Esophagus squamous epithelium (tissue), 5 donors: ENCODE data around the gene HSD17B3. TPM values are rescaled to one million over a fixed set of nuclear protein-coding genes. Genes with fewer than 3 reads are reported as not detected.

Experiments used
- DNase-seq: peaks from one replicate; lab custom pipeline; 2025; lab: John Stamatoyannopoulos, UW
- H3K27ac ChIP-seq, 4 donors: fragments of 200-600 bp; sonication (generic); one replicate each; pipeline ENCODE4 v1.5.1; 2016 to 2019; ENCODE audit warnings: mild to moderate bottlenecking in 1 of 4
- H3K27me3 ChIP-seq, 4 donors: fragments of 200-600 bp; sonication (generic); 1 replicate in 3 of 4; 2 replicates in 1 of 4; pipeline versions ENCODE4 v1.5.1 to v1.6.0; 2017 to 2021; ENCODE audit warnings: antibody characterized with exemption in 1 of 4
- H3K36me3 ChIP-seq, 3 donors: fragments of 200-600 bp; sonication (generic); one replicate each; pipeline ENCODE4 v1.5.1; 2016 to 2019
- H3K4me1 ChIP-seq, 3 donors: fragments of 200-600 bp; sonication (generic); one replicate each; pipeline ENCODE4 v1.5.1; 2017 to 2019
- H3K4me3 ChIP-seq, 4 donors: fragments of 200-600 bp; sonication (generic); 1 replicate in 3 of 4; 2 replicates in 1 of 4; pipeline ENCODE4 v1.5.1; 2016 to 2019; ENCODE audit warnings: mild to moderate bottlenecking in 2 of 4, moderate library complexity in 1 of 4
- H3K9me3 ChIP-seq, 3 donors: fragments of 200-600 bp; sonication (generic); one replicate each; pipeline ENCODE4 v1.5.1; 2016 to 2019
- POLR2A ChIP-seq, 4 donors: fragments of 450-650 bp; IDR thresholded peaks; one replicate each; pipeline ENCODE4 v1.6.1; 2017; ENCODE audit warnings: antibody characterized with exemption in 4 of 4, mild to moderate bottlenecking in 4 of 4, moderate library complexity in 3 of 4
- WGBS, 2 donors: methylation state at CpG; one replicate each; pipeline ENCODE4 v1.1.5; 2018; 5-methylcytosine and 5-hydroxymethylcytosine counted together
- intact Hi-C: fragments of 100-400 bp; cut with DNase I; formaldehyde crosslinking; loops from one replicate; pipeline ENCODE4 v1.15.0; 2022
- total RNA-seq, 4 donors: library from RNA; depleted of rRNA; stranded (reverse); fragments of >200 nt; gene quantifications; one replicate each; pipeline ENCODE4 v1.1.0, GENCODE V29; 2016
- TF ChIP-seq, protein P1 (sequence below), 6 experiments: fragments of 450-650 bp in 4 of 6; fragments of 200-600 bp in 2 of 6; sonication (generic) in 2 of 6; IDR thresholded peaks; one replicate each; pipeline ENCODE4 v1.5.1; 2016 to 2019; ENCODE audit warnings: antibody characterized with exemption in 6 of 6, mild to moderate bottlenecking in 4 of 6, moderate library complexity in 4 of 6
- donor health status: DM: yes; HTN: yes; CAD: no.

HSD17B3 gene
- total RNA-seq, 4 donors from 2014 or later, result 0.38 TPM; not detected in 3

DNA sequence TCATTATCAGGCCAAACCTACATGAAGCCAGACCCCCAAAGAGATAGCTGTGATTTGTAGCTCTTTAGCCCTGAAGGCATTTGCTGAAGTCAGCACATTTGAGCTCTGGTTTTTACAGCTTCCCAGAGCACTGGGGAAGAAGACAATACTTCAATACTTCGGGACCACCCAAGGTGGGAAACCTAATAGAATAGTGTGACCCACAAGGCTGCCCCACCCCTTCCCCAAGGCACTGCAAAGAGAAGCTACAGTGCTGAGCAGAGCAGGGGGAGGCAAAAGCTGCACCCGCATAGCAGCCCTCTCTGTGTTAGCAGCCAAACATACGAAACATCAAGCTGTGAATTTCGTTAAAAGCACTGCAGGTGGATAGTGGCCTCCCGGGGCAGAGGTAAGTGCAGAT, 87.3 kb downstream of the HSD17B3 start:
- Histone ChIP-seq H3K27me3 (peaks cover 0 to 48% (median 0%) of the 10 kb centered on the region in 4 donors), H3K4me3 (no peak overlapping the region), H3K4me1 (peaks cover 10 to 28% (median 13%) of the 10 kb centered on the region in 3 donors), H3K9me3 (no peaks in the 10 kb centered on the region), H3K27ac (no peak overlapping the region), H3K36me3 (no peaks in the 10 kb centered on the region)
- DNase-seq, result no peak
- TF ChIP-seq, protein P1, sequence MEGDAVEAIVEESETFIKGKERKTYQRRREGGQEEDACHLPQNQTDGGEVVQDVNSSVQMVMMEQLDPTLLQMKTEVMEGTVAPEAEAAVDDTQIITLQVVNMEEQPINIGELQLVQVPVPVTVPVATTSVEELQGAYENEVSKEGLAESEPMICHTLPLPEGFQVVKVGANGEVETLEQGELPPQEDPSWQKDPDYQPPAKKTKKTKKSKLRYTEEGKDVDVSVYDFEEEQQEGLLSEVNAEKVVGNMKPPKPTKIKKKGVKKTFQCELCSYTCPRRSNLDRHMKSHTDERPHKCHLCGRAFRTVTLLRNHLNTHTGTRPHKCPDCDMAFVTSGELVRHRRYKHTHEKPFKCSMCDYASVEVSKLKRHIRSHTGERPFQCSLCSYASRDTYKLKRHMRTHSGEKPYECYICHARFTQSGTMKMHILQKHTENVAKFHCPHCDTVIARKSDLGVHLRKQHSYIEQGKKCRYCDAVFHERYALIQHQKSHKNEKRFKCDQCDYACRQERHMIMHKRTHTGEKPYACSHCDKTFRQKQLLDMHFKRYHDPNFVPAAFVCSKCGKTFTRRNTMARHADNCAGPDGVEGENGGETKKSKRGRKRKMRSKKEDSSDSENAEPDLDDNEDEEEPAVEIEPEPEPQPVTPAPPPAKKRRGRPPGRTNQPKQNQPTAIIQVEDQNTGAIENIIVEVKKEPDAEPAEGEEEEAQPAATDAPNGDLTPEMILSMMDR (IDR thresholded peaks at IDR 0.05), result no peak
- TF ChIP-seq POLR2A (IDR thresholded peaks at IDR 0.05), result no peak
- intact Hi-C loops, result loop anchor here (10.0 kb wide), 1 partner anchor 490 kb away; no protein-coding TSS in a partner anchor
- WGBS, 2 donors, result 65 to 72% methylated on average over 5 of the region's 5 CpGs

DNA sequence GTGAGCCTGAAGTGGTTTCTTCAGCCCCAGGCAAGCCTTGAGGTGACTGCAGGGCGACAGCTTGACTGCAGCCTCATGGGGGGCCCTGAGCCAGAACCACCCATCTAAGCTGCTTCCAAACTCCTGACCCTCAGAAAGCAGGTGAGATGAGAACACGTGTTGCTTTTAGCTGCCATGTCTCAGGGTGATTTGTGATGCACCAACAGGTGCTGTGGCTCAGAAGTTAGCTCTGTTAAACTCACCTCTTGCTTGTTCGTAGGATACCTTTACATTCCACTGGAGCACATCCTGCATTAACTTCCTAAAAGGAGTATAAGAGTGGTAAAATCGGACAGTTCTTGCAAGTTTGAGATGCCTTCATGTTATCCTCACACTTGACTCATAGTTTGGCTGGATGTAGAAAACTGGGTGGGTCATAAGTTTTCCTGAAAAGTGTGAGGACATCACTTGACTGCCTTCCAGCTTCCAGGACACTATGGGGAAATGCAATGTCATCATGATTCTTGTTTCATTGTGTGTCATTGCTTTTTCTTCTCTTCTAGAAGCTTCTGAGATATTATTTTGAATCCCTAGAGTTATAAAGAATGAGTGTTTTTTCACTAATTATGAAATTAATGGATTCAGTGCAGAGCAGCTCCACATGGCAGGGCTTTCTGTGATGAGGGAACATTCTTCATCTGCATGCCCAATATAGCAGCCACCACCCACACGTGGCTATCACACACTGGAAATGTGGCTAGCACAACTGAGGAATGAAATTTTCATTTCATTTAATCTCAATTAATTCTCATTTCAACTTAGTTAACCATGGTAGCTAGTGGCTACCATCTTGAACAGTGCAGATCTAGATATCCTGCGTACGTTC, 92.3 kb downstream of the HSD17B3 start:
- TF ChIP-seq, protein P1 (IDR thresholded peaks at IDR 0.05), result no peak
- TF ChIP-seq POLR2A (IDR thresholded peaks at IDR 0.05), result no peak
- 72 to 83% methylated on average over 5 to 6 of the region's 7 CpGs for WGBS, 2 donors
- Histone ChIP-seq H3K4me1 (peaks cover 0 to 6% (median 0%) of the 10 kb centered on the region in 3 donors), H3K9me3 (peaks cover 0 to 6% (median 0%) of the 10 kb centered on the region in 3 donors), H3K27me3 (peaks cover 0 to 12% (median 0%) of the 10 kb centered on the region in 4 donors), H3K36me3 (no peaks in the 10 kb centered on the region), H3K27ac (peak overlapping the region in 1 of 4 donors; percentile 47), H3K4me3 (no peak overlapping the region)
- intact Hi-C loops, result loop anchor here (10.0 kb wide), 1 partner anchor 485 kb away; no protein-coding TSS in a partner anchor
- DNase-seq, result no peak

DNA sequence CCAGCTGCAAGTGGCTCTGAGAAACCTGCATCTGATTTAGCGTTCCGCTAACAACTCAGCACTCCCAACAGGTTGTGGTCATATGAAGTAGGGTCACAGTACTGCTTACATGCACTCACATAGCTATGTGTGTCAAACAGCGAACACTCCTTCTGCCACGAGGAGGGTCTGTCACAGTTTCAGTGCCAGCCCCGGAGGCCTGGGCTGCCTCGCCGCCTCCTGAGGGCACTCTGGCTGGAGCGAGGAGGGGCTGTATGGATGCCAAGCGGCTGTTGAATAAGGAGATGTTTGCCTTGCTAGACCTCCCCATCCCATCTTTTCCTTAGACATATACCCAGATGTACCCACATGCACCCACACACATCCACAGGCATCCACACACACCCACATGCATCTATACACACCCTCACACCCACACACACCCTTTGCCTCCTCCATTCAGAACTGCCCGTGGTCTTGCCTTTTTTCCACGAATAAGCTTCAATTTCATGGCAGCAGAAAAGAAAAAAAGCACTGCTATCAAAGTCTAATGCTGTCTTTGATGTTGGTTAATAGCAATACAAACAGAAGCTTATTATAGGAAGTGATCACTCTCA, 95.7 kb downstream of the HSD17B3 start:
- TF ChIP-seq, protein P1 (IDR thresholded peaks at IDR 0.05), result no peak
- no peak for TF ChIP-seq POLR2A (IDR thresholded peaks at IDR 0.05)
- Histone ChIP-seq H3K9me3 (peaks cover 0 to 7% (median 0%) of the 10 kb centered on the region in 3 donors), H3K27me3 (peaks cover 0 to 11% (median 0%) of the 10 kb centered on the region in 4 donors), H3K4me1 (peaks cover 0 to 18% (median 6%) of the 10 kb centered on the region in 3 donors), H3K36me3 (no peaks in the 10 kb centered on the region), H3K27ac (no peak overlapping the region), H3K4me3 (no peak overlapping the region)
- 73 to 82% methylated on average over 5 to 11 of the region's 11 CpGs for WGBS, 2 donors
- intact Hi-C loops, result no loop called here
- no peak for DNase-seq

DNA sequence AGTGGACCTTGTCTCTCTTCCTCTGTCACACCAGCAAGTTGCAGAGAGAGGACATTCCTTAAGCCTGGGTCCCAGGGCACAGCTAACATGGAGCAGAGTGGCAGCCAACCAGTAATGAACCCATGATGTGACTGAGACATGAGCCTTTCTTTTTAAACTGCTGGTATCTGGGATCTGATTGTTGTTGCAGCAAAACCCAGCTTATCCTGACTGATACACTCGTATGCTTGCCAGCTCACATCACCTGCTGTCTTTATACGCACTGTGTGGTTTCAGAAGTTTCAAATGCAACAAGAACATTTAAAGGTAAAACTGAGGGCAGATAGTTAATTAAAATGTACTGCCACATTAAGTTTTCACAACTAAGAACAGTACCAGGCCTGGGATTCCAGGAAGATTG, 97.1 kb downstream of the HSD17B3 start:
- DNase-seq, result no peak
- no peak for TF ChIP-seq POLR2A (IDR thresholded peaks at IDR 0.05)
- TF ChIP-seq, protein P1 (IDR thresholded peaks at IDR 0.05), result no peak
- WGBS, 2 donors, result 83 to 91% methylated on average over 2 of the region's 2 CpGs
- Histone ChIP-seq H3K9me3 (peaks cover 0 to 7% (median 0%) of the 10 kb centered on the region in 3 donors), H3K36me3 (no peaks in the 10 kb centered on the region), H3K4me1 (peaks cover 0 to 18% (median 6%) of the 10 kb centered on the region in 3 donors), H3K27ac (no peak overlapping the region), H3K27me3 (peaks cover 0 to 11% (median 0%) of the 10 kb centered on the region in 4 donors), H3K4me3 (no peak overlapping the region)
- intact Hi-C loops, result no loop called here
